Inferior parietal cortex (tissue), 1 donor: Measurements from ENCODE around the gene C20orf141.

Experiments used
- DNase-seq: peaks from one replicate; pipeline ENCODE4 v3.0.0-alpha.2; 2016; ENCODE audit errors: extremely low spot score

The C20orf141 gene

GRCh38 chr20:2846698-2847097, 31.9 kb downstream of the C20orf141 start:
- DNase-seq = no peak

DNA sequence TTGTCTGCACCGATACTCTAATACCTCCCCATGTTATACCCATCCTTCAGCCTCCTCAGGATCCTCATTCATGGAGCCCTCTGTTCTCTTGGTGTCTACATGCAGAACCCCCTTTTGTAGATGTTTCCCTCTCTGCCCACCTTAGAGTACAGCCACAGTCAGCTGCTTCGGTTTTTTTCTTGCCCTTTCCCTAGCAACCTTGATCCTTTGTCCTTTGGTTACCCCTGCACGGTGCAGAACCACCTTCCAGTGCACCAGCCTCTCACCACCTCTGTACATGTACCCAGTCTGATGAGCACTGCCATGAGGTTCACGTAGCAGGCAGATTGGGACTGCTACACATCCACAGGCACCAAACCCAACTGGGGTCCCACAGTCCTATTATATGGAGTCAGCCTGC, 33.0 kb downstream of the C20orf141 start:
- DNase-seq = no peak

- DNase-seq = no peak
These were observed 34.7 kb downstream of the C20orf141 start for GRCh38 chr20:2849529-2849928.

GRCh38 chr20:2851086-2851485, 36.3 kb downstream of the C20orf141 start:
- no peak for DNase-seq

- no peak for DNase-seq
These were observed 43.8 kb downstream of the C20orf141 start for GRCh38 chr20:2858591-2858990.

DNA sequence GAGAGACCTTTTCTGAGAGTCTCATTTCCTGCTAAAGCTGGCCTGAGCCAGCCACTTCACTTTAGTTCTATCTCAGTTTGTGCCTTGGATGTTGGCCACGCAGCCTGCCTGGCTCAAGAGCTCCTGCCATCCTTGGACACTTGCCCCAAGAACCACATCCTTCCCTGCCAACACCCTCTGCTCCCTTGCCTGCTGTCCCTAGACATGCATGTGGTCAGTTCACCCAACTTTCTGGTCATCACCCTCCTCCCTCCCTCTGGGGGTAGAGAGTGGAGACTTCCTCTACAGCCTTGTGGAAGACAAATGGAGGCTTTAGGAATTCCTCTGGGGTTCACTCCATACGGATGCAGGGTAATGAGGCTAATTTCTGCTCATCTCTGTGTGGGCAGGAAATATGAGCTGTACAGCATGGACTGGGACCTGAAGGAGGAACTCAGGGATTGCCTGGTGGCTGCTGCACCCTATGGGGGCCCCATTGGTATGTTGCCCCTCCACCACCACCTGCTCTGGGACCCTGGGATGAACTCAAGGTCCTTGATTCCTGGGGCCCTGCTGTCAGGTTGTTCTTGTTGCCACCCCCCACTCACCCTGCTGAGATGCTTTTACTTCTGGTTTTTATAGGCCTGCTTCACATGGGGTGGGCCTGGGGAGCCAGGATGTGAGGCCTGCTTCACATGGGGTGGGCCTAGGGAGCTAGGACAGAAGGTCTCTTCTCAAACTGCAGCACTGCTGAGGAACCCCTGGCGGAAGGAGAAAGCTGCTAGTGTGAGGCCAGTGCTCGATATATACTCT, 44.7 kb downstream of the C20orf141 start:
- no peak for DNase-seq

- DNase-seq = no peak
These were observed 49.8 kb downstream of the C20orf141 start for GRCh38 chr20:2864626-2865025.

- DNase-seq = no peak
These were observed 50.3 kb downstream of the C20orf141 start for GRCh38 chr20:2865101-2865500.
